Tibial nerve (tissue), 3 donors: Measurements from ENCODE around the gene TGFB1.

Experiments
- CTCF ChIP-seq, 5 experiments: fragments of 200-600 bp in 3 of 5; fragments of 450-650 bp in 2 of 5; sonication (generic) in 3 of 5; IDR thresholded peaks; one replicate each; pipeline ENCODE4 v1.5.1; 2016 to 2019; ENCODE audit warnings: antibody characterized with exemption in 5 of 5, mild to moderate bottlenecking in 3 of 5, moderate library complexity in 2 of 5
- POLR2A ChIP-seq, 2 donors: fragments of 450-650 bp; IDR thresholded peaks; one replicate each; pipeline ENCODE4 v1.6.1; 2017; ENCODE audit warnings: antibody characterized with exemption in 2 of 2, mild to moderate bottlenecking in 2 of 2, moderate library complexity in 2 of 2

GRCh38 chr19:41330481-41330880 lies 23.2 kb downstream of the TGFB1 start:
- TF ChIP-seq CTCF (IDR thresholded peaks at IDR 0.05): no peak
- no peak for TF ChIP-seq POLR2A (IDR thresholded peaks at IDR 0.05)
